ENCODE measurements around the gene APCDD1. TPM values are rescaled to one million over a fixed set of nuclear protein-coding genes. Genes with fewer than 3 reads are reported as not detected.

Gene APCDD1
- total RNA-seq, 2 experiments from 2014 or later, result not detected

- H3K27ac Mint-ChIP-seq, result peak overlapping the region; percentile 96
- Histone ChIP-seq H3K27ac (ENCODE audit: low read depth in 1 of 2, low read length in 2 of 2) (peak overlapping the region; percentile 55 to 86), H3K9me3 (ENCODE audit: control insufficient read depth in 1 of 2, insufficient read depth in 1 of 2, low read length in 2 of 2) (no peaks in the 10 kb centered on the region), H3K36me3 (ENCODE audit: insufficient read depth, low read length) (no peaks in the 10 kb centered on the region), H3K27me3 (ENCODE audit: control insufficient read depth in 1 of 2, insufficient read depth in 2 of 2, low read length in 2 of 2) (peaks cover 0 to 6% of the 10 kb centered on the region in 2 experiments), H3K4me3 (ENCODE audit: low read length) (peak overlapping the region; percentile 87), H3K4me1 (ENCODE audit: insufficient read depth, low read length) (peaks cover 40% of the 10 kb centered on the region)
- intact Hi-C loops (cut with DNase I, micrococcal nuclease), result loop anchor here (2.0 to 10.0 kb wide), 9 partner anchors 613 to 1918 kb away; partner anchors contain the start of genes IMPA2 (in 2 of the 2), CHMP1B (in 1 of the 2), RAB12 (in 1 of the 2) and RALBP1 (in 1 of the 2)
- ChIA-PET POLR2A (interaction anchor here (0.5 to 1.3 kb wide), 4 partner anchors 9 to 1391 kb away, joined by 3 to 6 read pairs (median 4); partner anchors contain the start of gene VAPA), CTCF (interaction anchor here (1.3 kb wide), 1 partner anchor 9 kb away, joined by 3 read pairs; no protein-coding TSS in a partner anchor)
- peaks cover under 1% of the 10 kb centered on the region for H3K27me3 Mint-ChIP-seq
- H3K36me3 Mint-ChIP-seq (ENCODE audit: low read depth), result peaks cover 10% of the 10 kb centered on the region
- DNase-seq, result peak in 1 of 14 experiments; percentile 36
- no peaks in the 10 kb centered on the region for H3K9me3 Mint-ChIP-seq
- H3K4me1 Mint-ChIP-seq (ENCODE audit: low read depth), result peaks cover 53% of the 10 kb centered on the region
- no peak for TF ChIP-seq CTCF (IDR thresholded peaks at IDR 0.05)
- no peak for ATAC-seq (ENCODE audit: poor library complexity)
- peak overlapping the region; percentile 99 for H3K4me3 Mint-ChIP-seq
These were observed 70.9 kb downstream of the APCDD1 start for GRCh38 chr18:10525371-10525691.

GRCh38 chr18:10525697-10526560 lies 71.5 kb downstream of the APCDD1 start, which contains the start of gene NAPG:
Gene NAPG, plus strand, starts transcription at chr18:10526027. Its CDS starts 76 bp downstream, at chr18:10526103.
- Histone ChIP-seq H3K4me3 (ENCODE audit: low read length) (peak within 1 kb of the TSS; percentile 87), H3K27ac (ENCODE audit: low read depth in 1 of 2, low read length in 2 of 2) (peak within 1 kb of the TSS; percentile 55 to 86), H3K9me3 (ENCODE audit: control insufficient read depth in 1 of 2, insufficient read depth in 1 of 2, low read length in 2 of 2) (no peaks in the 10 kb centered on the region), H3K36me3 (ENCODE audit: insufficient read depth, low read length) (no peaks in the 10 kb centered on the region), H3K4me1 (ENCODE audit: insufficient read depth, low read length) (peaks cover 42% of the 10 kb centered on the region), H3K27me3 (ENCODE audit: control insufficient read depth in 1 of 2, insufficient read depth in 2 of 2, low read length in 2 of 2) (peaks cover 0 to 1% of the 10 kb centered on the region in 2 experiments)
- ChIA-PET CTCF (interaction anchor here (1.3 kb wide), 1 partner anchor 8 kb away, joined by 3 read pairs; no protein-coding TSS in a partner anchor), POLR2A (interaction anchor here (0.5 to 1.3 kb wide), 4 partner anchors 9 to 1391 kb away, joined by 3 to 6 read pairs (median 4); partner anchors contain the start of gene VAPA)
- Mint-ChIP-seq H3K4me3 (peak within 1 kb of the TSS; percentile 99), H3K9me3 (no peaks in the 10 kb centered on the region), H3K27ac (peak within 1 kb of the TSS; percentile 96), H3K4me1 (ENCODE audit: low read depth) (peaks cover 59% of the 10 kb centered on the region), H3K36me3 (ENCODE audit: low read depth) (peaks cover 11% of the 10 kb centered on the region), H3K27me3 (no peaks in the 10 kb centered on the region)
- DNase-seq (peak; percentile 75 to 98 (median 86)), ATAC-seq (ENCODE audit: poor library complexity) (peak; percentile 85)
- intact Hi-C loops (cut with DNase I, micrococcal nuclease), result loop anchor here (2.0 to 10.0 kb wide), 9 partner anchors 613 to 1919 kb away; partner anchors contain the start of genes IMPA2 (in 2 of the 2), CHMP1B (in 1 of the 2), RAB12 (in 1 of the 2) and RALBP1 (in 1 of the 2)
- no peak for TF ChIP-seq CTCF (IDR thresholded peaks at IDR 0.05)

- H3K27ac ChIP-seq (ENCODE audit: low read depth in 1 of 2, low read length in 2 of 2), result peak overlapping the region; percentile 55 to 86
- CTCF ChIA-PET, result no interaction called here
- no peaks in the 10 kb centered on the region for H3K9me3 ChIP-seq (ENCODE audit: control insufficient read depth in 1 of 2, insufficient read depth in 1 of 2, low read length in 2 of 2)
- Mint-ChIP-seq H3K27me3 (no peaks in the 10 kb centered on the region), H3K36me3 (ENCODE audit: low read depth) (peaks cover 11% of the 10 kb centered on the region), H3K27ac (peak overlapping the region; percentile 96), H3K4me3 (peak overlapping the region; percentile 94), H3K9me3 (no peaks in the 10 kb centered on the region), H3K4me1 (ENCODE audit: low read depth) (peaks cover 60% of the 10 kb centered on the region)
- intact Hi-C loops (cut with DNase I, micrococcal nuclease), result loop anchor here (5.0 to 10.0 kb wide), 8 partner anchors 1052 to 1919 kb away; partner anchors contain the start of genes IMPA2 (in 2 of the 2), CHMP1B (in 1 of the 2), RAB12 (in 1 of the 2) and RALBP1 (in 1 of the 2)
- no peak for TF ChIP-seq CTCF (IDR thresholded peaks at IDR 0.05)
- no peaks in the 10 kb centered on the region for H3K27me3 ChIP-seq (ENCODE audit: control insufficient read depth in 1 of 2, insufficient read depth in 2 of 2, low read length in 2 of 2)
- H3K36me3 ChIP-seq (ENCODE audit: insufficient read depth, low read length), result no peaks in the 10 kb centered on the region
- DNase-seq (no peak), ATAC-seq (ENCODE audit: poor library complexity) (no peak)
- POLR2A ChIA-PET, result interaction anchor here (1.3 kb wide), 1 partner anchor 613 kb away, joined by 6 read pairs; the partner anchor contains the start of gene VAPA
- peak overlapping the region; percentile 87 for H3K4me3 ChIP-seq (ENCODE audit: low read length)
- peaks cover 42% of the 10 kb centered on the region for H3K4me1 ChIP-seq (ENCODE audit: insufficient read depth, low read length)
These were observed 72.1 kb downstream of the APCDD1 start for GRCh38 chr18:10526561-10526949.

Data from CD4-positive, alpha-beta T cell (primary cell).